ENCODE measurements around the gene AOC1. TPM values are rescaled to one million over a fixed set of nuclear protein-coding genes. Genes with fewer than 3 reads are reported as not detected.

The AOC1 gene
- total RNA-seq, 3 donors from 2014 or later, result 249 to 756 (median 606) TPM

- no peaks in the 10 kb centered on the region for H3K36me3 ChIP-seq (ENCODE audit: low read depth)
- intact Hi-C loops (cut with DNase I, micrococcal nuclease), result no loop called here
- H3K9me3 ChIP-seq, result no peaks in the 10 kb centered on the region
- ATAC-seq, result no peak
- H3K4me1 ChIP-seq (ENCODE audit: low read depth), result no peaks in the 10 kb centered on the region
- no peak overlapping the region for H3K4me3 ChIP-seq
- DNase-seq, result no peak
- no peak for TF ChIP-seq CTCF (IDR thresholded peaks at IDR 0.05)
Observed at GRCh38 chr7:150910996-150911422, 58.7 kb downstream of the AOC1 start.

Other genes with a start within 250 kb of the AOC1 start
- gene GIMAP6, start 220.1 kb upstream of the AOC1 start, total RNA-seq, result 10 to 100 TPM in 2 of 3 donors, 1 to 10 TPM in 1; 7.5 to 14.9 (median 13.2) TPM
- 1 to 10 TPM; 8.1 to 8.6 (median 8.3) TPM for gene GIMAP2, start 166.8 kb upstream of the AOC1 start, total RNA-seq
- gene GIMAP1, start 135.9 kb upstream of the AOC1 start, total RNA-seq, result 1 to 10 TPM in 2 of 3 donors, under 1 TPM in 1; 0.84 to 3.6 (median 2.9) TPM
- gene GIMAP5, start 115.1 kb upstream of the AOC1 start, total RNA-seq, result 10 to 100 TPM in 1 of 3 donors, 1 to 10 TPM in 2; 3.1 to 10.3 (median 9.3) TPM
- 100 to 1,000 TPM; 210 to 401 (median 338) TPM for gene TMEM176B, start 52.2 kb upstream of the AOC1 start, total RNA-seq
- 100 to 1,000 TPM; 178 to 282 (median 245) TPM for gene TMEM176A, start 51.7 kb upstream of the AOC1 start, total RNA-seq
- gene KCNH2, start 125.8 kb downstream of the AOC1 start, total RNA-seq, result 10 to 100 TPM in 1 of 3 donors, 1 to 10 TPM in 2; 2.9 to 87.1 (median 5.3) TPM
- 1 to 10 TPM; 2.5 to 6.3 (median 6.0) TPM for gene NOS3, start 138.5 kb downstream of the AOC1 start, total RNA-seq
- gene ATG9B, start 172.0 kb downstream of the AOC1 start, total RNA-seq, result under 1 TPM; 0.09 to 0.90 (median 0.89) TPM
- gene ABCB8, start 175.9 kb downstream of the AOC1 start, total RNA-seq, result 10 to 100 TPM; 40.1 to 44.9 (median 41.8) TPM
- 1 to 10 TPM; 1.2 to 6.5 (median 3.4) TPM for gene ASIC3, start 196.0 kb downstream of the AOC1 start, total RNA-seq
- 10 to 100 TPM in 2 of 3 donors, 1 to 10 TPM in 1; 8.3 to 12.4 (median 11.7) TPM for gene CDK5, start 205.4 kb downstream of the AOC1 start, total RNA-seq
- 100 to 1,000 TPM in 1 of 3 donors, 10 to 100 TPM in 2; 82.2 to 168 (median 89.5) TPM for gene SLC4A2, start 207.1 kb downstream of the AOC1 start, total RNA-seq
- 100 to 1,000 TPM in 1 of 3 donors, 10 to 100 TPM in 2; 78.6 to 122 (median 98.5) TPM for gene FASTK, start 228.3 kb downstream of the AOC1 start, total RNA-seq
- gene TMUB1, start 231.0 kb downstream of the AOC1 start, total RNA-seq, result 10 to 100 TPM; 54.2 to 63.7 (median 60.8) TPM
- 100 to 1,000 TPM in 1 of 3 donors, 10 to 100 TPM in 2; 39.7 to 116 (median 50.6) TPM for gene AGAP3, start 234.0 kb downstream of the AOC1 start, total RNA-seq